ENCODE data around the gene KCNA10. TPM values are rescaled to one million over a fixed set of nuclear protein-coding genes. Genes with fewer than 3 reads are reported as not detected.

The KCNA10 gene
- total and polyA plus RNA-seq, 3 donors from 2014 or later = 0.21 to 0.50 TPM; not detected in 1

DNA sequence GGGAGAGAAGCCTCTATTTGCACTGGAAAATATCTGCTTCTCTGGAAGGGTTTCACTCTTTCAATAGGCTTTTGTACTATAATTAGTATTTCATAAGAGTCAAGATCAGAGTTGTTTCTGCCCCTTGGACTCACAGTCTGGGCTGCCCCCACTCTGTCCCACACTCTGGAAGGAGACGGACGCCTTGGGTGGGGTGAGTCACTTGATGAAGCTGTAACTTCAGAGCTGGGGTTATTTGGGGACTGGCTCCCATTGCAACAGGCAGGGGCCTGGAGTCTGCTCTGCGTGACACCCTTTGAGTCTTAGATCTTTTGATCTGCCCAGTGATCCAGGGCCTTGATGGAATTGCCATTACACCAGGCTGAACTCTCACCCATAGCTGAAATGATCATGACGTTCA, 4.0 kb upstream of the KCNA10 start:
- Histone ChIP-seq H3K4me1 (no peaks in the 10 kb centered on the region), H3K36me3 (ENCODE audit: low read depth, missing control alignments) (no peaks in the 10 kb centered on the region), H3K4me3 (no peak overlapping the region), H3K27me3 (no peaks in the 10 kb centered on the region), H3K27ac (no peak overlapping the region), H3K9me3 (no peaks in the 10 kb centered on the region)
- DNase-seq = no peak
- 68 to 83% methylated on average over 1 to 4 of the region's 4 CpGs for WGBS, 2 donors
- intact Hi-C loops (cut with DNase I; ENCODE audit: low total_unique reads) = no loop called here
- TF ChIP-seq, protein P1, sequence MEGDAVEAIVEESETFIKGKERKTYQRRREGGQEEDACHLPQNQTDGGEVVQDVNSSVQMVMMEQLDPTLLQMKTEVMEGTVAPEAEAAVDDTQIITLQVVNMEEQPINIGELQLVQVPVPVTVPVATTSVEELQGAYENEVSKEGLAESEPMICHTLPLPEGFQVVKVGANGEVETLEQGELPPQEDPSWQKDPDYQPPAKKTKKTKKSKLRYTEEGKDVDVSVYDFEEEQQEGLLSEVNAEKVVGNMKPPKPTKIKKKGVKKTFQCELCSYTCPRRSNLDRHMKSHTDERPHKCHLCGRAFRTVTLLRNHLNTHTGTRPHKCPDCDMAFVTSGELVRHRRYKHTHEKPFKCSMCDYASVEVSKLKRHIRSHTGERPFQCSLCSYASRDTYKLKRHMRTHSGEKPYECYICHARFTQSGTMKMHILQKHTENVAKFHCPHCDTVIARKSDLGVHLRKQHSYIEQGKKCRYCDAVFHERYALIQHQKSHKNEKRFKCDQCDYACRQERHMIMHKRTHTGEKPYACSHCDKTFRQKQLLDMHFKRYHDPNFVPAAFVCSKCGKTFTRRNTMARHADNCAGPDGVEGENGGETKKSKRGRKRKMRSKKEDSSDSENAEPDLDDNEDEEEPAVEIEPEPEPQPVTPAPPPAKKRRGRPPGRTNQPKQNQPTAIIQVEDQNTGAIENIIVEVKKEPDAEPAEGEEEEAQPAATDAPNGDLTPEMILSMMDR (IDR thresholded peaks at IDR 0.05) = no peak

DNA sequence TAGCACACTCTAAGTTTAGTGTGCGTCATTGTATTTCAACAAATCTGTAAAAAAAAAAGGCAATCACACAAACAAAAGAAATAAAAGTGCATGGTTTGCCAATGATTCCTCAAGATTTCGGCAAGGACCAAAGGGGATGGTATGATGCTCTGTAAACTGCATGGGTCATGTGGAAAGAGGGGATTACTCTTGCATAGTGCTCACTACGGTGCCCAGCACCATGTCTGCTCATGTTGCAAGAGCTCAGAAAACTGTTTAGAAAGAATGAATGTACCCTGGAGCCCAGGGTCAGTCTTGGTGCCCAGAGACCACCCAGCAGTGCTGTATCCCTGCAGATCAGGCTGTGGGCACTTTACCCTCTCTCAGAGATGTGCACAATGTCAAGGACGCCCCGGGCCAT, 3.6 kb upstream of the KCNA10 start:
- no peak overlapping the region for H3K27ac ChIP-seq
- H3K36me3 ChIP-seq (ENCODE audit: low read depth, missing control alignments) = no peaks in the 10 kb centered on the region
- H3K9me3 ChIP-seq = no peaks in the 10 kb centered on the region
- H3K4me1 ChIP-seq = no peaks in the 10 kb centered on the region
- TF ChIP-seq, protein P1 (IDR thresholded peaks at IDR 0.05) = no peak
- TF ChIP-seq POLR2A (IDR thresholded peaks at IDR 0.05) = no peak
- intact Hi-C loops (cut with DNase I; ENCODE audit: low total_unique reads) = no loop called here
- 71 to 72% methylated on average over 5 of the region's 5 CpGs for WGBS, 2 donors
- H3K27me3 ChIP-seq = no peaks in the 10 kb centered on the region
- no peak for DNase-seq
- H3K4me3 ChIP-seq = no peak overlapping the region

DNA sequence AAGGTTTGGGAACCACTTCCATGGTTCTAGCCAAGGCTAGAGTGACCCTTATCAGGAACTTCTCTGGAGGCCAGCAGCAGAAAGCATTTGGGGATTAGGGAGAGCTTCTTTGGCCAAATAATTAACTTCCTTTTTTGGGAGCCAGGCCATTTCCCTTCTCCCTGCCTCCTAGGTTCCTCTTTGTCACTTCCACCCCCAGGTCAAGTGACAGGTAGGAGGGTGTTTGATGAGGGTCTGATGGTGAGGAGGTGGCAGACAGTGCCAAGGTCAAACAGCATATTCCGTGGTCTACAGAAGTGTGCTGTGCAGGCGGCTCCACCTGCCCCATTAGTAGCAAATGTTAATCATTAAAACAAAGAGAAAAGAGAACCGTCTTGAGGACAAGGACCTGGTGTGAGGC, 1.9 kb upstream of the KCNA10 start:
- no peaks in the 10 kb centered on the region for H3K36me3 ChIP-seq (ENCODE audit: low read depth, missing control alignments)
- no peak overlapping the region for H3K27ac ChIP-seq
- no peaks in the 10 kb centered on the region for H3K27me3 ChIP-seq
- DNase-seq = no peak
- 65 to 66% methylated on average over 3 of the region's 3 CpGs for WGBS, 2 donors
- H3K9me3 ChIP-seq = no peaks in the 10 kb centered on the region
- no peaks in the 10 kb centered on the region for H3K4me1 ChIP-seq
- TF ChIP-seq, protein P1 (IDR thresholded peaks at IDR 0.05) = no peak
- no peak for TF ChIP-seq POLR2A (IDR thresholded peaks at IDR 0.05)
- intact Hi-C loops (cut with DNase I; ENCODE audit: low total_unique reads) = no loop called here
- no peak overlapping the region for H3K4me3 ChIP-seq

DNA sequence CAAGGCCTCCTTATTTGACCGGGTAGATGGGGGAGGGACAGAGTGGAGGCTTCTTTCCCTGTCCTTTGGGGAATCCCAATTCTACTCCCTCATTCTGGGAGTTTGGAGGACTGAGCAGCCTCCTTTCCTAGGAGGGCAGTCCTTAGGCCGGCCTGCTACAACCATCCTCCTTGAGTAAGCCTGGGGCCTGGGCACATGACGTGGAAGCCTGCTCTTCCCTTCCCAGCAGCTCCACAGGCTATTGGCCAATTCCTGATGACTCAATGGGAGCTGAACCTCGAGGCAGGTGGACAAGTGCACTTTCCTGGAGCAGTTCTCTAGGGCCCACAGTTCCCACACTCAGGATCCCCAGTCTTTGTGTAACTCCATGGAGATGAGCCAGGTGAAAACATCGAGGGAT, 3.1 kb downstream of the KCNA10 start:
- no peak overlapping the region for H3K27ac ChIP-seq
- no peaks in the 10 kb centered on the region for H3K9me3 ChIP-seq
- WGBS, 2 donors = 84 to 86% methylated on average over 3 to 5 of the region's 5 CpGs
- no peaks in the 10 kb centered on the region for H3K27me3 ChIP-seq
- intact Hi-C loops (cut with DNase I; ENCODE audit: low total_unique reads) = no loop called here
- TF ChIP-seq, protein P1 (IDR thresholded peaks at IDR 0.05) = no peak
- TF ChIP-seq POLR2A (IDR thresholded peaks at IDR 0.05) = no peak
- H3K4me3 ChIP-seq = no peak overlapping the region
- no peaks in the 10 kb centered on the region for H3K4me1 ChIP-seq
- no peak for DNase-seq
- no peaks in the 10 kb centered on the region for H3K36me3 ChIP-seq (ENCODE audit: low read depth, missing control alignments)

DNA sequence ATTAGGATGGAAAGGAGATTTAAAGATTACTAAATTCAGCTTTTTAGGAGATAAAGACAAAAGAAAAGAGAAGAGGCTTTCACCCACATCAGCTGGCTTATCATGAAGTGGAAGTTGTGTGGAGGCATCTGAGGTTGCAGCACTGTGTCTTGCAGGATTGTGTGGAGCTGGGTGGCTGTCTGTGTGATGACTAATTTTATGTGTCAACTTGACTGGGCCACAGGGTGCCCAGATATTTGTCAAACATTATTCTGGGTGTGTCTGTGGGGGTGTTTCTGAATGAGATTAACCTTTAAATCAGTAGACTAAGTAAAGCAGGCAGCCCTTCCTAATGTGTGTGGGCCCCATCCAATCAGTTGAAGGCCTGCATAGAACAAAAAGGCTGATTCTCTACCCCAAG, 3.9 kb downstream of the KCNA10 start:
- H3K9me3 ChIP-seq = no peaks in the 10 kb centered on the region
- H3K36me3 ChIP-seq (ENCODE audit: low read depth, missing control alignments) = no peaks in the 10 kb centered on the region
- TF ChIP-seq POLR2A (IDR thresholded peaks at IDR 0.05) = no peak
- TF ChIP-seq, protein P1 (IDR thresholded peaks at IDR 0.05) = no peak
- H3K4me1 ChIP-seq = no peaks in the 10 kb centered on the region
- DNase-seq = no peak
- no peaks in the 10 kb centered on the region for H3K27me3 ChIP-seq
- H3K4me3 ChIP-seq = no peak overlapping the region
- H3K27ac ChIP-seq = no peak overlapping the region
- intact Hi-C loops (cut with DNase I; ENCODE audit: low total_unique reads) = no loop called here
